H1 (cell line): Measurements from ENCODE around the gene MPHOSPH9. TPM values are rescaled to one million over a fixed set of nuclear protein-coding genes. Genes with fewer than 3 reads are reported as not detected.

Experiments
- CTCF ChIA-PET: fragments of 300-600 bp; sonication (Branson Sonifier 250); formaldehyde crosslinking; loops from one replicate; lab custom pipeline; 2021; ENCODE audit not compliant: partially characterized antibody; lab: Charles Lee
- POLR2A ChIA-PET: fragments of 300-600 bp; sonication (Branson Sonifier 250); formaldehyde crosslinking; loops from one replicate; lab custom pipeline; 2021; ENCODE audit warnings: inconsistent platforms; ENCODE audit not compliant: partially characterized antibody; lab: Charles Lee
- DNase-seq, 2 experiments: peaks; one replicate each; pipeline versions ENCODE4 v3.0.0 to v3.0.0-alpha.2; 2010 to 2022; ENCODE audit warnings: low spot score in 2 of 2, low read depth in 1 of 2, mixed read lengths in 1 of 2
- FAIRE-seq: peaks from 2 replicates; lab custom pipeline; 2011; peaks lifted over from hg19 to GRCh38; lab: Jason Lieb, UNC
- H2AFZ ChIP-seq: 2 replicates; pipeline ENCODE4 v1.8.1; 2012; ENCODE audit warnings: low read length, inconsistent platforms
- H2AK5ac ChIP-seq: 2 replicates; pipeline ENCODE4 v1.6.1; 2013; ENCODE audit warnings: low read depth, low read length
- H2BK120ac ChIP-seq: replicated peaks from 2 replicates; pipeline ENCODE3; 2013; ENCODE audit warnings: low read depth, low read length, inconsistent platforms
- H2BK12ac ChIP-seq: 2 replicates; pipeline ENCODE4 v1.6.1; 2013; ENCODE audit warnings: low read depth, low read length
- H2BK15ac ChIP-seq: 2 replicates; pipeline ENCODE4 v1.6.1; 2013; ENCODE audit warnings: low read length
- H2BK20ac ChIP-seq: 2 replicates; pipeline ENCODE4 v1.6.1; 2013; ENCODE audit warnings: low read length
- H2BK5ac ChIP-seq: 2 replicates; pipeline ENCODE4 v1.6.1; 2013; ENCODE audit warnings: low read depth, low read length
- H3K14ac ChIP-seq: 2 replicates; pipeline ENCODE4 v1.6.1; 2013; ENCODE audit warnings: inconsistent platforms; ENCODE audit not compliant: insufficient read length
- H3K18ac ChIP-seq: 2 replicates; pipeline ENCODE4 v1.6.1; 2013; ENCODE audit warnings: low read length; ENCODE audit errors: extremely low read depth
- H3K23ac ChIP-seq: 2 replicates; pipeline ENCODE4 v1.6.1; 2013; ENCODE audit warnings: inconsistent platforms; ENCODE audit not compliant: insufficient read length
- H3K23me2 ChIP-seq: 2 replicates; pipeline ENCODE4 v1.6.1; 2013; ENCODE audit warnings: low read depth, low read length
- H3K27ac ChIP-seq: 2 replicates; pipeline ENCODE4 v1.6.1; 2011; ENCODE audit warnings: low read depth, low read length, inconsistent platforms
- H3K27me3 ChIP-seq, 4 experiments: replicated peaks in 1 of 4; 1 replicate in 1 of 4; 2 replicates in 3 of 4; pipeline versions ENCODE4 v1.6.1 to v1.8.1; 2011 to 2013; ENCODE audit warnings: low read length in 3 of 4, mild to moderate bottlenecking in 3 of 4, inconsistent platforms in 2 of 4, mixed read lengths in 2 of 4, moderate library complexity in 1 of 4; ENCODE audit not compliant: control insufficient read depth in 3 of 4, insufficient read depth in 3 of 4; ENCODE audit errors: extremely low read depth in 1 of 4
- H3K36me3 ChIP-seq, 4 experiments: 2 replicates each; pipeline versions ENCODE4 v1.6.1 to v1.8.1; 2011 to 2013; ENCODE audit warnings: mild to moderate bottlenecking in 4 of 4, low read length in 3 of 4, moderate library complexity in 2 of 4, control low read depth in 1 of 4, inconsistent platforms in 1 of 4; ENCODE audit not compliant: insufficient read depth in 4 of 4, control insufficient read depth in 2 of 4
- H3K4ac ChIP-seq: replicated peaks from 2 replicates; pipeline ENCODE3; 2013; ENCODE audit warnings: low read length, low read depth, mixed read lengths, inconsistent platforms; ENCODE audit not compliant: insufficient read length
- H3K4me1 ChIP-seq, 4 experiments: replicated peaks in 1 of 4; 1 replicate in 1 of 4; 2 replicates in 3 of 4; pipeline versions ENCODE4 v1.6.1 to v1.8.1; 2011 to 2013; ENCODE audit warnings: low read length in 3 of 4, inconsistent platforms in 2 of 4, mixed read lengths in 1 of 4; ENCODE audit not compliant: insufficient read depth in 4 of 4, control insufficient read depth in 3 of 4
- H3K4me2 ChIP-seq, 2 experiments: 2 replicates each; pipeline versions ENCODE4 v1.6.1 to v1.8.1; 2011 to 2013; ENCODE audit warnings: low read depth in 2 of 2, low read length in 2 of 2, control low read depth in 1 of 2, inconsistent platforms in 1 of 2, mild to moderate bottlenecking in 1 of 2; ENCODE audit not compliant: insufficient read depth in 1 of 2
- H3K4me3 ChIP-seq, 4 experiments: fragments of 200-600, 300-600 bp in 1 of 4; sonication (generic), shearing (Covaris generic), sonication (Bioruptor Twin) in 1 of 4; 2 replicates each; pipeline versions ENCODE4 v1.5.1 to v1.8.1; 2011 to 2016; ENCODE audit warnings: low read length in 4 of 4, low read depth in 3 of 4, control low read depth in 2 of 4, inconsistent platforms in 2 of 4, mild to moderate bottlenecking in 2 of 4, mixed read lengths in 1 of 4, moderate library complexity in 1 of 4; ENCODE audit not compliant: insufficient read depth in 2 of 4; ENCODE audit errors: extremely low read depth in 1 of 4
- H3K56ac ChIP-seq: replicated peaks from 2 replicates; pipeline ENCODE3; 2013; ENCODE audit warnings: low read depth, mild to moderate bottlenecking, mixed read lengths, low read length, inconsistent platforms; ENCODE audit not compliant: insufficient read length
- H3K79me1 ChIP-seq: 2 replicates; pipeline ENCODE4 v1.6.1; 2013; ENCODE audit warnings: low read depth, low read length, control low read depth
- H3K79me2 ChIP-seq, 2 experiments: 2 replicates each; pipeline versions ENCODE4 v1.6.1 to v1.8.1; 2012 to 2013; ENCODE audit warnings: low read length in 2 of 2, mild to moderate bottlenecking in 2 of 2, inconsistent platforms in 1 of 2; ENCODE audit not compliant: insufficient read depth in 2 of 2, control insufficient read depth in 1 of 2
- H3K9ac ChIP-seq, 4 experiments: replicated peaks in 1 of 4; 1 replicate in 1 of 4; 2 replicates in 3 of 4; pipeline versions ENCODE4 v1.6.1 to v1.8.1; 2011 to 2013; ENCODE audit warnings: low read depth in 3 of 4, low read length in 3 of 4, control low read depth in 2 of 4, mild to moderate bottlenecking in 2 of 4, moderate library complexity in 2 of 4, inconsistent platforms in 1 of 4; ENCODE audit errors: extremely low read depth in 1 of 4
- H3K9me3 ChIP-seq, 2 experiments: 2 replicates each; pipeline versions ENCODE4 v1.6.1 to v1.8.1; 2012 to 2013; ENCODE audit warnings: mild to moderate bottlenecking in 2 of 2, moderate library complexity in 2 of 2, control low read depth in 1 of 2, inconsistent platforms in 1 of 2, low read depth in 1 of 2, low read length in 1 of 2, mixed read lengths in 1 of 2; ENCODE audit not compliant: insufficient read depth in 2 of 2
- H4K20me1 ChIP-seq, 2 experiments: replicated peaks in 1 of 2; 2 replicates each; pipeline versions ENCODE3 to v1.8.1; 2011 to 2013; ENCODE audit warnings: inconsistent platforms in 2 of 2, low read length in 2 of 2, mild to moderate bottlenecking in 1 of 2; ENCODE audit not compliant: insufficient read depth in 2 of 2, control insufficient read depth in 1 of 2
- H4K5ac ChIP-seq: 2 replicates; pipeline ENCODE4 v1.6.1; 2013; ENCODE audit warnings: low read length, low read depth, mixed read lengths, inconsistent platforms; ENCODE audit not compliant: insufficient read length
- H4K8ac ChIP-seq: 2 replicates; pipeline ENCODE4 v1.8.0; 2013; ENCODE audit warnings: mild to moderate bottlenecking, moderate library complexity, low read length, inconsistent platforms; ENCODE audit not compliant: insufficient read depth; ENCODE audit errors: extremely low read depth
- H4K91ac ChIP-seq: replicated peaks from 2 replicates; pipeline ENCODE3; 2013; ENCODE audit warnings: low read length, mixed read lengths, inconsistent platforms; ENCODE audit not compliant: insufficient read length
- BCL11A ChIP-seq, 2 experiments: IDR thresholded peaks; one replicate each; pipeline ENCODE4 v1.6.1; 2011; ENCODE audit warnings: low read depth in 2 of 2, low read length in 2 of 2, mild to moderate bottlenecking in 2 of 2
- CREB1 ChIP-seq: IDR thresholded peaks from 2 replicates; pipeline ENCODE4 v1.6.1; 2012; ENCODE audit warnings: inconsistent platforms
- EP300 ChIP-seq, 2 experiments: IDR thresholded peaks; 1 replicate in 1 of 2; 2 replicates in 1 of 2; pipeline ENCODE4 v1.6.1; 2011 to 2012; ENCODE audit warnings: low read depth in 2 of 2, low read length in 2 of 2, mild to moderate bottlenecking in 2 of 2, borderline replicate concordance in 1 of 2, inconsistent platforms in 1 of 2, moderate library complexity in 1 of 2
- EZH2 ChIP-seq: fragments of 200-600 bp; sonication (generic); IDR thresholded peaks from 2 replicates; pipeline ENCODE4 v1.7.1; 2012; ENCODE audit warnings: low read depth, mild to moderate bottlenecking, moderate library complexity, low read length, inconsistent platforms; ENCODE audit not compliant: severe bottlenecking
- GTF2F1 ChIP-seq: IDR thresholded peaks from 2 replicates; pipeline ENCODE4 v1.6.1; 2012; ENCODE audit warnings: low read depth, low read length, improper control_type of control experiment, borderline replicate concordance
- HDAC6 ChIP-seq: IDR thresholded peaks from one replicate; pipeline ENCODE4 v1.7.1; 2012; ENCODE audit warnings: low read depth, mild to moderate bottlenecking, inconsistent platforms, low read length, moderate library complexity
- KDM1A ChIP-seq: fragments of 200-600, 300-600 bp; sonication (generic); IDR thresholded peaks from 2 replicates; pipeline ENCODE4 v1.7.1; 2016; ENCODE audit warnings: mild to moderate bottlenecking, low read length, borderline replicate concordance
- NANOG ChIP-seq: IDR thresholded peaks from 2 replicates; pipeline ENCODE4 v1.6.1; 2011; ENCODE audit warnings: low read length, low read depth, mild to moderate bottlenecking, inconsistent platforms; ENCODE audit not compliant: insufficient read depth, poor library complexity, severe bottlenecking
- NRF1 ChIP-seq: IDR thresholded peaks from 2 replicates; pipeline ENCODE4 v1.6.1; 2011; ENCODE audit warnings: mild to moderate bottlenecking, low read depth, low read length, improper control_type of control experiment
- SAP30 ChIP-seq: fragments of 300-600 bp; sonication (generic); IDR thresholded peaks from 2 replicates; pipeline ENCODE4 v1.7.1; 2012; ENCODE audit warnings: low read length, moderate library complexity, mild to moderate bottlenecking, inconsistent platforms; ENCODE audit not compliant: insufficient read depth, insufficient replicate concordance
- SIRT6 ChIP-seq: IDR thresholded peaks from one replicate; pipeline ENCODE4 v1.7.1; 2012; ENCODE audit warnings: low read length, inconsistent platforms
- SIX5 ChIP-seq: IDR thresholded peaks from 2 replicates; pipeline ENCODE4 v1.6.1; 2011; ENCODE audit warnings: mild to moderate bottlenecking, low read depth, low read length
- SP1 ChIP-seq: IDR thresholded peaks from 2 replicates; pipeline ENCODE4 v1.6.1; 2011; ENCODE audit warnings: low read depth, low read length
- TAF1 ChIP-seq: IDR thresholded peaks from 2 replicates; pipeline ENCODE4 v1.6.1; 2011; ENCODE audit warnings: mild to moderate bottlenecking, low read depth, low read length
- TEAD4 ChIP-seq: IDR thresholded peaks from 2 replicates; pipeline ENCODE4 v1.6.1; 2012; ENCODE audit warnings: low read depth, low read length, inconsistent platforms, mixed read lengths
- WGBS, 2 experiments: shearing (Covaris generic) in 1 of 2; methylation state at CpG; one replicate each; pipeline versions ENCODE4 v1.1.6 to v1.1.7; 2013 to 2015; ENCODE audit warnings: low lambda C conversion rate in 2 of 2, mixed read lengths in 2 of 2, inconsistent platforms in 1 of 2, low coverage in 1 of 2, missing lambda C conversion rate in 1 of 2; ENCODE audit not compliant: insufficient replicate concordance in 2 of 2, insufficient coverage in 1 of 2, insufficient read length in 1 of 2; ENCODE audit errors: extremely low coverage in 1 of 2, missing lambda C conversion rate in 1 of 2; 5-methylcytosine and 5-hydroxymethylcytosine counted together
- polyA plus RNA-seq, 7 experiments: library from polyadenylated mRNA; depleted of rRNA in 3 of 7; stranded (reverse) in 5 of 7; unstranded in 2 of 7; fragments of >200 nt in 5 of 7; fragments of 200-250 nt in 2 of 7; gene quantifications; 1 replicate in 5 of 7; 2 replicates in 1 of 7; 4 replicates in 1 of 7; pipeline versions ENCODE4 v1.2.1 to v1.2.3, GENCODE V29; 2011 to 2013; ENCODE audit warnings: missing spikeins in 2 of 7, mixed read lengths in 2 of 7
- total RNA-seq: library from RNA; stranded (reverse); fragmentation: NEBNext Ultra II Directional; extraction: Animal tissue kit (Norgen Biotek cat#: 25700); gene quantifications from 2 replicates; pipeline ENCODE4 v1.2.1, GENCODE V29; 2021

MPHOSPH9 gene
- total and polyA plus RNA-seq, 2 of the 8 experiments (the other 6 are each of a cell fraction or from before 2014, with no cell fraction given), result 8.8 to 48.8 TPM

DNA sequence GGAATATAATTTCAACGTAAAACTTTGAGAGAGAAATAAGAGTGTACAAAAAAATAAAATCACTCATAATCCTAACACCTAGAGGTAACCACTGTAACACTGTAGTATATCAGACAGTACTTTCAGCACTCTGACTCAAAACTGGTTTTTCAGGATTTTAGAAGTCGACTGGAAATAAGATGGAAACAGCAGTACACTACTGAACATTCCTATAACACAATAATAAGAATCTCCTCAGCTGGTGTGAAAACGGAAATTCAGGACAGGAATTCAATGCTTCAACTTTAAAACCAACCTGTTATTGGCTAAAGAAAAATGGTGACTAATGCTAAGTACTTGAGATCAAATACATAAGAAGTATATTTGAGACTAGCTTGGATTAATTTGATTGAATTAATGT is 69.7 kb downstream of the MPHOSPH9 start:
- no peaks in the 10 kb centered on the region for H3K9me3 ChIP-seq
- TF ChIP-seq CREB1, result no peak
- no peak for TF ChIP-seq KDM1A
- no peak for TF ChIP-seq TAF1
- TF ChIP-seq BCL11A (IDR thresholded peaks at IDR 0.05; ENCODE audit: low read depth in 2 of 2, low read length in 2 of 2), result no peak
- no peak for TF ChIP-seq NANOG
- TF ChIP-seq SP1, result no peak
- no peak for TF ChIP-seq NRF1
- no peak for TF ChIP-seq TEAD4
- no peak for TF ChIP-seq SIRT6
- TF ChIP-seq SAP30, result no peak
- no peak for TF ChIP-seq GTF2F1
- TF ChIP-seq HDAC6, result no peak
- no peak for TF ChIP-seq EP300 (IDR thresholded peaks at IDR 0.05; ENCODE audit: borderline replicate concordance in 1 of 2, low read depth in 2 of 2, low read length in 2 of 2)
- TF ChIP-seq SIX5, result no peak
- no peak for TF ChIP-seq EZH2

More for the DNA sequence above, 69.7 kb downstream of the MPHOSPH9 start:
- Histone ChIP-seq H3K79me1 (no peaks in the 10 kb centered on the region), H3K27me3 (no peaks in the 10 kb centered on the region), H4K91ac (no peak overlapping the region), H3K4ac (no peak overlapping the region), H2BK20ac (no peak overlapping the region), H3K56ac (no peak overlapping the region), H2BK12ac (no peak overlapping the region), H3K4me2 (no peak overlapping the region), H4K5ac (no peak overlapping the region), H2AK5ac (no peak overlapping the region), H3K23me2 (no peaks in the 10 kb centered on the region; the same call in 1 of the 2 replicates), H3K4me1 (peaks cover 0 to 3% (median 0%) of the 10 kb centered on the region in 4 experiments; a peak in 1 of 7 replicates), H3K23ac (no peak overlapping the region), H3K18ac (no peak overlapping the region), H2BK5ac (no peak overlapping the region), H3K4me3 (no peak overlapping the region), H4K8ac (no peak overlapping the region), H4K20me1 (peaks cover 1% of the 10 kb centered on the region in 2 experiments), H3K36me3 (peaks cover 0 to 49% (median 4%) of the 10 kb centered on the region in 4 experiments; a peak in 6 of 8 replicates), H2BK15ac (no peak overlapping the region), H3K27ac (no peak overlapping the region), H2AFZ (no peak overlapping the region), H2BK120ac (no peak overlapping the region), H3K14ac (no peak overlapping the region), H3K9ac (no peak overlapping the region), H3K79me2 (no peaks in the 10 kb centered on the region)
- DNase-seq, result no peak
- POLR2A ChIA-PET, result no interaction called here
- CTCF ChIA-PET, result no interaction called here
- FAIRE-seq, result no peak
- WGBS, 2 experiments, result 90% methylated on average over 3 of the region's 3 CpGs; no CpG with 5 or more reads in 1 of the 2 experiments
